ENCODE measurements around the gene PUM1.

The PUM1 gene

DNA sequence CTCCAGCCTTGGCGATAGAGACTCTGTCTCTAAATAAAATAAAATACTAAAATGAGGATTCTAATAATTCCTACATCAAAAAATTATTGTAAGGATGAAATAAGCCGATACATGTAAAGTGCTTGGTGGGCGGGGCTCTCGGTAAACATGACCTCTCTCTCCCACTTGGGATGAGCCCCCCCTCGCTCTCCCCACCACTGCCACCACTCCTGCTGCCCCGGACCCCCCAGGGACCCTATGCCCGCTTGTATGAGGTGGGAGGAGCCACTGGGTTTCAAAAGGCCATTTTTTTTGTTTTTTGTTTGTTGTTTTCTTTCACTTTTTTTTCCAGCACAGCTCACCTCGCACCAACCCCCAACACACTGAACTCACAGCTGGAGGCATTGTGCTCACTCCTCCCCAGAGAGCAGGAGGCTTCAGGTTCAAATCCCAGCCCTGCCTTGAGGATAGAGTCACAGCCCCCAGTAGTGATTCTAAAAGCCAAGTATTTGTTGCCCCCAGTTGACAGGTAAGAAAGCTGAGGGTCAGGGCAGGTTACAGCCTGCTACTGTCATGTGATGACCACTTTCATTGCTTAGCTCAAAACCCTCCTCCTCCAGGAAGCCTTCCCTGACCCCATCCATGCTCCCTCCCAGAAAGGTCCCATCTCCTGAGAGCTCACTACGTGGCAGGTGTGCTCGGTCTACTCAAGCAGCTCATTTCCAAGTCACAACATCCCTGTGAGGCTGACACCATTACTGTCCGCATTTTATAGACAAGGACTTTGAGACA, 161.1 kb downstream of the PUM1 start:
- no peak for DNase-seq

DNA sequence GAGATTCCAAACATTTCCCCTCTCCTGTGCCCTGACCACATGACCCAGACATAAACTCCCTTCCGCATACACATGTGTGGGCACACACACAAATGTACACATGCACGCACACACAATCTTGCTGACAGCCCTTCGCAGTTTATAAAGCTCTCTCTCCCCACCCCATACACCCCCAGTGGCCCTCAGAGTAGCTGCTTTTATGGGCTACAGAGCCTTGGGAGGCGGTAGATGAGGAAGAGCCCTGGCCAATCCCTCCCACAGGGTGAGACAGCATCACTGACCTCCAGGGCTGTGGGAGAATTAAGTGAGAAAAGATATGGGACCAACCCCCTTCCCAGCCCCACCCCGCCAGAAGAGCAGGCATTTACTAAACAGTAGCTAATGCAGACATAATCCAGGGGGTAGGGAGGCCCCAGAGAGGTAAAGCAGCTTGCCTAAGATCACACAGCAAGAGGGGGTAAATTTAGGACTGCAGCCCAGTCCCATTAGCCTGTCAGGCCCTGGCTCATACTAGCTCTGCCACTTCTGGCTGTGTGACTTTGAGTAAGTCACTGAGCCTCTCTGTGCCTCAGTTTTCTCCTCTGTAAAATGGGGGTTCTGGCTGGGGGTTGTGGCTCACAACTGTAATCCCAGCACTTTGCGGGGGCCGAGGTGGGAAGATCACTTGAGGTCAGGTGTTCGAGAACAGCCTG, 162.0 kb downstream of the PUM1 start:
- no peak for DNase-seq

DNA sequence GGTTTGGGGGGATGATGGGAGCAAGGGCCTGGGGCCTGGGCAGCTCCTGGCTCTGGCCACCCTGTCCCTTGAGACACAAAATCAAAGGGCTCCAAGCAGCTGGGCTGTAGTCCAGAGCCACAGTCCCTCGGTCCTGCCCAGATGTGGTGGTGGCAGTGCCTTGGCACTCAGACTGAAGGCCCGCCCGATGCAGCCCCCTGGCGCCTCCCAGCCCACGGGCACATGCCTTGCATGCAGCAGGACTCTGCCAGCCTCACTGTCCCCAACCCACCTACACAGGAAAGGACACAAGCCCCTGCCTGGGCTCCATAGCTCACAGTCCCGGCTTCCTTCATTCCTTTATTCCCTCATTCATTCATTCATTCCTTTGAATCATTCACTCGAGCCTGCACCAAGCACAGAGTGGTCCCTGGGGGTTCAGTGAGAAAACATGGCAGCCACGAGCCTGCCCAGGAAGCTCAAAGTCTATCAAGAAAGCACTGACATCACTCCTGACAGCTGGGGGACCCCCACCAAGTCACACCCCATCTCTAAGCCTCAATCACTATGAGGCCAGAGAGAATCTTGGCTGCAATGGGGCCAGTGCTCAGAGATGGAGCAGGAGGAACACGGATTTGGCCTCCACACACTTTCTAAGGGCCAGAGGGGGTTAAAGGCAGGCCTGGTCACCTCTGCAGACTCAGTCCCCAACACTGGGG, 162.8 kb downstream of the PUM1 start:
- no peak for DNase-seq

DNA sequence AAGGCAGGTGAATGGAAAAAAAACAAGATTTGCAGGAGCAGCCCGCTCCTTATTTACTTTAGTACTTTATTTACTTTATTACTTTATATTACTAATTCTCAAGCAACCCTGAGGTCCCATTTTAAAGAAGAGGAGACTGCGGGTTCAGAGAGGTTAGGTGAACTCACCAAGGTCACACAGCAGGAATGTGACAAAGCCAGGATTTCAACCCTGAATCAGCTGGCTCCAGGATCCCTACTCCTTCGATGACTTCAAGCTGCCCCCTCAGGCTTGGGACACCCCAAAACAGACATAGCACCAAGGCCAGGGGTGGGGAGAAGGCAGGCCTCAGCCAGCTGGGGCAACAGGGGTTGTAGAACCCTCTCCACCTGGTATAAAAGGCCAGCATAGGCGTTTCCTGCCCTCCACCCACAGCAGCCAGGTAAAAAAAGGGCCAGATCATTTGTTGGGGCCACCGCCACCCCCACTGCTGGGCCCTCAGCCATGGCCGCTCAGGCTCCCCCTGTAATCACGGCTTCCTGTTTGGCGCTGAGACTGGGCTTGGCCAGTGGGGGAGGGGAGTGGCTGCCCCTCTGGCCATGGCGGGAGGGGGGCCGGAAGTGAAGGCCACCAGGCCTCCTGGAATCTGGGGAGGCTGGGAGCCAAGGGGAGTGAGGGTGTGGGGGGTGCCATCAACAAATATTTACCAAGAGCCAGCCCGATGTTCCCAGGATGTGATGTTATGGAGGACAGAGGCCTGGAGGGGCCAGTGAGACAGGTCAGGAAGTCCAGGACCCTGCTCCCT, 163.5 kb downstream of the PUM1 start:
- no peak for DNase-seq

DNA sequence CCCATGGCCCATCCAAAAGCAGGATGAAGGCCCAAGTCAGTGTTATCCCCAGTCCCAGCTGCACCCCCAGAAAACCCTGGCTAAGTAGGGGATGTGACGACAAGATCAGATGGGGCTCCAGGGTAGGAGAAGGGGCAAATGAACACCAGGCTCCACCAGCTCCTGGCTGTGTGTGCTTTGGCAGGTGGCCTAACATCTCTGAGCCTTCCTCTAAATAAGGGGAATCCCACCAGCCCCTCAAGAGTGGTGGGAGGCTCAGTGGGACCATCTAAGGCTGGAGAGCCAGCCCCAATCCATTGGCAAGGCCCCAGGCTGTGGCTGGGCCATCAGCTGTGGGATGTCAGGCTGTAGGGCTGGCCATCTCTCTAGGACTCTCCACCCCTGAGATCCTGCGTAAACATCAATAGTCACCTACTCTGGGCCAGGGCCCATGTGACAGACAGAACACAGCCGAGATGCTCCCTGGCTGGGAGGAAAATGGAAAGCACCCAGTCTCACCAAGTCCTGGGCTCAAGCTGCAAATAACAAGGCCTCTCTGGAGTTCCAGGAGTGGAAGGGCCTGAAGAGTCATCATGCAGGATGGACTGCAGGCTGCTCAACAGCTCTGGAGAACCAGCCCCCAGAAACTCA, 164.5 kb downstream of the PUM1 start:
- no peak for DNase-seq

DNA sequence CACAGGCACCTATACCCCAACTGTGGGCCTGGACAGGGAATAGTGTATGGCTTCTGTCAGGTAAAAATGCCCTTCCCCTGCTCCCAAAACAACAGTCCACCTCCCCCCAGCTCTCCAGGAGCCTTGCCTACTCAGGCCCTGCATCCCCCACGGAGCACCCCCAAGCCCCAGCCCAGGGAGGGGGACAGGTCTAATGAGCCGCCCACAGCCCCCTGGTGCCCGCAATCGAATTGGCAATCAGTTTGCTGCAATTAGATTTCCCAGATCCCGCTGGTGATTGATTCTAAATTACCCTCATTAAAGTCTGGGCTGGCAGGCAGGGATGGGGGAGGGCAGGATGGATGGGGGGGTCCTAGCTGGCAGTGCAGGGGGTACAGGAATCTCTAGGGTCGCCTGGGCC, 165.0 kb downstream of the PUM1 start:
- no peak for DNase-seq

DNA sequence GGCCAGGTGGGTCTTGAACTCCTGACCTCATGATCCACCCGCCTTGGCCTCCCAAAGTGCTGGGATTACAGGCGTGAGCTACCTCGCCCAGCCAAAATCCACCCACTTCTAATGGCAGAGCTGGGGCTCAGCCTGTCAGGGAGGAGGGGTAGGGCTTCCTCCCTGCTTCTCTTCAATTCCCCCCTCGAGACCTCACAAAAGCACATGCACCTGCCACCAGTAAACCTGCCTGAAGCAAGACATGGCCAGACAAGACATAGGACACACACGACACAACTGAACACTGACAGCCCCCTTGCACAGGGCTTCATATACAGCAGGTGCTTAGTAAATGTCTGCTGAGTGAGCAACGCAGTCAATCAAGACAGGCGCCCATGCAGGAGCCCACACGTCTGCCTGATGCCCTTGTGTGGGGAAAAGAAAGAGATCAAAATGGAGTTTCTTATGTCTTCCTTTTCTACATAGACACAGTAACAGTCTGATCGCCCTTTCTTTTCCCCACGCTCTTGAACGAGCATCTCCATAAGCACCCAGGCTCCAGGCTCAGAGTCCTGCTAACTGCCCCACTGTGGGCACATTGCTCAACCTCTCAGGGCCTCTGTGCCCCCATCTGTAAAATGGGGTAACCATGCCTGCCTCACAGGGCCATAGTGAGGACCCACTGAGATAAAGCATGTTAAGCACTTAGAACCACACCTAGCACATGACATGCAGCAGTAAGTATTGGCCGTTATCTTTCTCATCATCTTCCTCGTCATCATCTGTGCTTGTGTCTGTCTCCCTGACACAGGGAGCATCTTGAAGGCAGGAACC, 165.7 kb downstream of the PUM1 start:
- no peak for DNase-seq

DNA sequence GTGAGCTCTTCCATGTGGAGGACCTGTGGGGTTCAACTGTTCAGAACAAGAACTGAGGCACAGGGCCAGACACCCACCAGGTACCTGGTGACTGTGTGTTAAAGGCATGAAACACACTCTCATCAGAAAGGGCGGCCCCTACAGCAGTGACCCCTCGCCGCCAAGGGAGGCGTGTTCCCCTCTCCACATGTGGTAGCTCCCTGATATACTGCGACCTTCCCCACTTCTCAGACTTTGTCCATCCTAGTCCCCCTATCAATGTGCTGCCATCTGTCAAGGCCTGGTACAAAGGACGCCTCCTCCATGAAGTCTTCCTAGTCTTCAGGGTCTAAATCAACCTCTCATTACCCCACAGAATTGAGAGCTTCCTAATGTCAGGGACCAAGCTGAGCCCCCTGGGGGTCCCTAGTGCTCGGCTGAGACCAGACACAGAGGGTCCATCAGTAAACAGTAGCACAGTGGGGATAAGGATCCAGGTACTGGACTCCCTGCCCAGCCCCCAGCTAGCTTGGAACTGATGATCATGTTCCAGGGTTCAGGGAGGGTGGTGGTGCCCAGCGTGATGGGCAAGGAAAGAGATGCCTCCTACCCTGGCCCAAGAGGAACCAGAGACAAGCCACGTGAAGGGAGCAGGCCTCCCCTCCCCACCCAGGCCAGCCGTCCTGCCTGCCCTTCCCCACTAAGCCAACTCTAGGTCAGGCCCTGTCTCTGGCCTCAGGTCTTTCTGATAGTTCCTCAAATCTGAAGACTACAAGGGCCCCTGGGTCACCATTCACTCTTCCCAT, 167.3 kb downstream of the PUM1 start:
- DNase-seq, result no peak

DNA sequence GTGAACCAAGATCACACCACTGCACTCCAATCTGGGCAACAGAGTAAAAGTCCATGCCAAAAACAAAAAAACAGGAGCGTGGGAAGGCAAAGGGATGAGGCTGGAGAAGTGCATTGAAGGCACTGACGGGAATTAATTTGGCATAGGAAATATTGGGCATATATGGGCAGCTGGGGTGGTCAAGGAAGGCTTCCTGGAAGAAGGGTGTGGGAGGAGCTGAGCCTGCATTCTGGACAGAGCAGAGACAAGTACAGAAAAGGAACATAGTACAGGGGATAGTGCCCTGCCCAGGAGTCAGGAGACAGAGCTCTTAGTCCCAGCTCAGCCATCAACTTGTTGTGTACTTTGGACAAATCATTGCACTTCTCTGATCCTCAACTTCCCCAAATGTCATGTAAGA, 168.6 kb downstream of the PUM1 start:
- DNase-seq, result no peak

DNA sequence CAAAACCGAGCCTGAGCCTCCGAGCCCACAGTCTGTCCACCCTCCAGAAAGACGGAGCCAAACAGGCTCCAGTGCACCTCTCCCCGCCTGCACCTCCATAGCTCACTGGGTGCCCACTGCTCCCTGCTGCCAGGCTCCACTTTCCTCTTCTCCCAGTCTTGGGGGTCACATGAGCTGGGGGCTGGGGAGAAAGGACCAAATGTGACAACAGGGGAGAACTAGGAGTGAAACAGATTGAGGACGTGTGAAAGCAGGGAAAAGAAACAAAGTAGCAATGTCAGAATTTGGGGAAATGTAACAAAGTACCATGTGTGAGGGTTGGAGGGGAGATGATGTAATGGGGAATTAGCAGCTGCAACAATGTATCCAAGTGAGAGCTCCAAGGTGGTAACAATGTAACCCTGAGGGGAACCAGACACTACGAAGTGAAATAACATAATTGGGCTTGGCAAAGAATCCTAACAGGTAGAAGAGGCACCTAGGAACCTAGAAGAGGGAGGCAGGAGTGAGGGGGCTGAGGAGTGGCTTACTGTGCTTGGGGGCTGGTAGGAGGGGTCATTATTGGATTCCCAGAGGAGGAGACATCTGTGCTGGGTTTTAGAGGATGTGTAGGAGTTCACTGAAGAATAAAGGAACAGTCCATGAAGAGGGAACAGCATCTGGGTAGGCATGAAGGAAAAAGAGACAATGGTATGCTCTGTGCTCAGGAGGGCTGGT, 169.4 kb downstream of the PUM1 start:
- no peak for DNase-seq

DNA sequence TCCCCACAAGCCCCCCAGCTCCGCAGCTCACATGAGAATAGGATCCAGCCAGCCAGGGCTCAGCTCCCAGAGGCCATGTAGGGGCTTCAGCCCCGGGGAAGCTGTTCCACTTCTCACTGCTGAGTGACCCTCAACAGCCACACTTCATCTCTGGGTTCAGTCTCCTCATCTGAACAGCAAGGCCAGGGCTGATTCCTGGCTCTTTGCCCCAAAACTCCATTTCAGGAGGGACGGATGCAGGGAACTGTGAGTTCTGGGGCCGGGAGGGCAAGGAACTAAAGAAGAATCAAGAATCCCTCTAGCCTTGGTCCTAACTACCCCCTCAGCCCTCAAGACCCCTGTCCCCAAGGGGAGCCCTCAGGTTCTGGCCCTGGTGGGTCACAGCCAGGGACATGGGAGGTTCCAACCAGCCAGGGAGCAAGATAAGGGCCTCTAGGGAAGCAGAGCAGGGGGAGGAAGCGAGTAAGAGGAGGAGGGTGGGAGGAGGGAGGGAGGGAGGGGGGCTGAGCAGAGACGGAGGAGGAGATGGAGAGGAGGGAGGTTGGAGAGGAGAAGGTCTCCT, 170.1 kb downstream of the PUM1 start:
- DNase-seq, result no peak

DNA sequence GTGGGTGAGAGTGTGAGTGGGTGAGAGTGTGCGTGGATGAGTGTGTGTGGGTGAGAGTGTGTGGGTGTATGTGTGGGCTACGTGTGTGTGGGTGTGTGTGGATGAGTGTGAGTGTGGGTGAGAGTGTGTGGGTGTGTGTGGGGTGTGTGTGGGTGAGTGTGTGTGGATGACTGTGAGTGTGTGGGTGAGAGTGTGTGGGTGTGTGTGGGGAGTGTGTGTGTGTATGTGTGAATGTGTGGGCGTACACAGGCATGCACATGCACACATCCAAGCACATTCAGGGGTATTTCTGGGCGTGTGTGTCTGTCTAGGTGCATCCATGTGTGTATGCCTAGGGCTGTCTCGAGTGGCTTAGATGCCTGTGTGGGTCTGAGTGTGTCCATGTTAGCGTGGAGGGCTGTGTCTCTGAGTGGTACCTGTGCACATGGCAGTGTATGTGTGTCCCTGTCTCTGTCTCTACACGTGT, 171.0 kb downstream of the PUM1 start:
- no peak for DNase-seq

DNA sequence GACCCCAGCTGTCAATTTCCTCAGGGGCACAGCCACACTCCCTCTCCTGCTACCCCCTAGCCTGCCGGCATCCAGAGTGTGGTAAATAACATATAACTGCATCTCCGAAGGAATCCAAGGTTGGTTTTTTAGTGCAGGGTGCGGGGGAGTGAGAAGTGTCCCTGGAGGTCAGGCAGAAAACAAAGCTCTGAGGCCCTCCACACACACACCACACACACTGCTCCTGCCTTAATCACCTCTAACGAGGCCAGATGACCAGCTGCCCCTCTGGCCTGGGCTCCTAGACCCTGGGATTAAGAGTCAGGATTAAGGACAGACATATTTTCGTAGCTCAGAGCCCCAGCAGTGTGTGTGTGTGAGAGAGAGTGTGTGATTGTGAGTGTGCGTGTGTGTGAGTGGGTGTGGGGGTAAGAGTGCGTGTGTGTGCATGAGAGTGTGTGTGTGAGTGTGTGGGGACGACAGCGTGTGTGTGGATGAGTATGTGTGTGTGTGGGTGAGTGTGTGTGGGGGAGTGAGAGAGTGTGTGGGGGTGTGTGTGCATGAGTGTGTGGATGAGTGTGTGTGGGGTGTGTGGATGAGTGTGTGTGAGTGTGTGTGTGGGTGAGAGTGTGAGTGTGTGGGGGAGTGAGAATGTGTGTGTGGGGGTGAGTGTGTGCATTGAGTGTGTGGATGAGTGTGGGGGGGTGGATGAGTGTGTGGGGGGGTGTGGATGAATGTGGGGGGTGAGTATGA, 171.6 kb downstream of the PUM1 start:
- no peak for DNase-seq

DNA sequence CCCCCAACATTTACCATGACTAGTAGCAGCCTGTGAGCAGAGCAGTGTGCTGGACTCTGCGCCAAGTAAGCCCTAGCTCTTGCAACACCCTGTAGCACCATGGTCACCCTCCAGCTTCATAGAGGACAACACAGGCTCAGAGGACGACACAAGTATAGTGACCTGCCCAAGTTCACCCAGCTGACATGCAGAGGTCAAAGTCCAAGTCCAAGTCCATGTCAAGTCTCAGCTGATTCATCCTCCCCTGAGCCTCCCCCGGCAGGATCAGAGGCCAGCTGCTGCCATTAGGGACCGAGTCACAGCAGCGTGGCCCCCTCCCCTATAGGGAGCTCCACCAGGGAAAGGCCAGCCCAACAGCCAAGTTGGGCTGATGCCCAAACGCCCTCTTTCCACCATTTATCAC, 172.8 kb downstream of the PUM1 start:
- DNase-seq, result no peak

DNA sequence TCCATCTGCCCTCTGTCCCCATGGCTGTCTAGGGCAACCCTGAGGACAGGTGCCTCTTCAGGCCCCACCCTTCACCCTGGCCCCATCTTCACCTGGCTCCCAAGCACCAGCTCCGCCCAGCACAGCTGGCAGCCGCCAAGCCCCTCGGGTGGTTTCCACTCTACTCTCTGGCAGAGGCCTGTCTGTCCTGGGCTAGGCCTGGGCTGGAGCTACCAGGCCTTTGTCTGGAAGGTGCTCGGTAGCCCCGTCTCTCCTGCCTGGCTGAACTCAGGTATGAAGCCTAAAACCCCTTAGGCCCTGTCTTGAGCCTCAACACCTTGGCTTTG, 174.3 kb downstream of the PUM1 start:
- DNase-seq, result no peak

DNA sequence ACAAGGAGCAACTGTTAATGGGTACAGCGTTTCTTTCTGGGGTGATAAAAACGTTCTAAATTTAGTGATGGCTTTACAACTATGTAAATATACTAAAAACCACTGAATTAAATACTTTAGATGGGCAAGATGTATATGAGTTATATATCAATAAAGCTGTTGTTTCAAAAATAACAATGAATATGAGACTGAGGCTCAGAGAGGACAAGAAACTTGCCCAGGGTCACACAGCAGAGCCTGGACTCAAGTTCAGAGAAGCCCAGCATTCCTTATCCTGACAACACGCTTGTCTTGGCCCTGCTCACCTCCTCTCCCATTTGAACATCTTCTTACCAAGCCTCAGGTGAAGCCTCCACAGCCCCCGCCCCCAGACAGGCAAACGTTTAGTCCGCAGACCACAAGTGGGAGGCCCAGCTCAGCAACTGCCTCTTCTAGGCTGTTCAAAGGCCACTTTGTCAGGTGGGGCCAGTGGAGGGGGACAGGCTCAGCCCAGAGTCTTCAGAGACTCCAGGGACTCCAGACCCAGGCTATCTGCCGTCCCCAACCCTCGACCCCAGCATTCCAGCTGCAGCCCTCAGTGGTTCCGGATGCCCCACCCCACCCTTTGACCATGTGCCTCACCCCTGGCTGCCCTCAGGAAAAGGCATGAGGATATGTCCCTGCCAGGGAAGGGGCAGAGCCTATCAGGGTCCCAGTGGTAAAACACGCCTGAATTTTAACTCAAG, 174.9 kb downstream of the PUM1 start:
- DNase-seq, result no peak

DNA sequence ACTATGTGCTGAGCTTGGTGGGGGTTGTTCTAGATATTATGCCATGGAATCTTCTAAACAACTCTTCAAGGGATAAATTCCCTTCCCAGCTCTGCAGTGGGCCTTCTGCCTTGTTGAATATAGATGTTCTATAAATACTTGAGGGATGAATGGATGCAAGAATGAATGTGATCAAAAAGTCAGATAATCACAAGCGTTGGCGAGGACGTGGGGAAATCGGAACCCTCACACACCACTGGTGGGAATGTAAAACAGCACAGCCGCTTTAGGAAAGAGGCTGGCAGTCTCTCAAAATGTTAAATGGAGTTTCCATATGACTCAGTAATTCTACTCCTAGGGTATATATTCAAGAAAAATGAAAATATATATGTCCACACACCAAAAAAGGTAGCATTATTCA, 176.0 kb downstream of the PUM1 start:
- DNase-seq, result no peak

DNA sequence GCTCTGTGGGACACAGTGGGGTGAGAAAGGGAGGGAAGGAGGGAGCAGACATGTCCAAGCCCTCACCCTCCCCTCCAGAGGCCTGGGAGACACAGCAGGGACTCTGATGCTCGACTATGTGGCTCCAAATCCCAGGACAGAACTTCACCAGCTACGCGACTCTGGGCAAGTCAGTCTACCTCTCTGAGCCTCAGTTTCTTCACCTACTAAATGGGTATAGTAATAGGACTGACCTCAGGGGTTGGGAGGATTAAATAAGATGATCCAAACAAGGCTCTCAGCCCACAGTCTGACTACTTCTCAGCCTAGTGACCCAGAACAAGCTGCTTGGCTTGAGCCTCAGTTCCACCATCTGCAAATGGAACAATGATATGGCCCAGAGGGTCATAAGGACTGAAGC, 176.5 kb downstream of the PUM1 start:
- no peak for DNase-seq

DNA sequence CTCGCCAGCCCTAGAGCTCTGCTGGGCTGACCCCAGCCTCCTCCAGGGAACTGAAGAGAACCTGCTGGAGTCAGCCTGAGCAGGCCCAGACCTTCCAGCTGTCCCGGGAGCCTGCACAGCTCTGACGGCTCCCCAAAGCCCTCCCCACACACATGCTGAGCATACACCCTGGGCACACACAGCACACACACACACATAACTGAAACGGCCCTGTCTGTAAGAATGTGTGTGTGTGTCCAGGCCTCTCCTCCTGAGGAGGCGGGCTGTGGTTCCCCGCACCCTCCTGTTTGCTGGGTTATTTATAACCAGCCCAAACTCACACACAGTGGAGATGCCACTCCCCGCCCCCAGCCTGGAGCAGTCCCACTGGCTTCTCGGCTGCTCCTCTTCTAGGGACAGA, 177.1 kb downstream of the PUM1 start:
- no peak for DNase-seq
